Metanephros (tissue), 2 donors: Measurements from ENCODE around the gene APEX1. TPM values are rescaled to one million over a fixed set of nuclear protein-coding genes. Genes with fewer than 3 reads are reported as not detected.

Experiments used
- small RNA-seq: library from RNA; depleted of rRNA; stranded (forward); fragments of <200 nt; gene quantifications from one replicate; pipeline ENCODE3, GENCODE V24; 2014; ENCODE audit warnings: low replicate concordance
- total RNA-seq: library from RNA; depleted of rRNA; stranded (reverse); fragments of >200 nt; gene quantifications from one replicate; pipeline ENCODE4 v1.2.3, GENCODE V29; 2014

The APEX1 gene
- total RNA-seq, result 76.1 TPM

DNA sequence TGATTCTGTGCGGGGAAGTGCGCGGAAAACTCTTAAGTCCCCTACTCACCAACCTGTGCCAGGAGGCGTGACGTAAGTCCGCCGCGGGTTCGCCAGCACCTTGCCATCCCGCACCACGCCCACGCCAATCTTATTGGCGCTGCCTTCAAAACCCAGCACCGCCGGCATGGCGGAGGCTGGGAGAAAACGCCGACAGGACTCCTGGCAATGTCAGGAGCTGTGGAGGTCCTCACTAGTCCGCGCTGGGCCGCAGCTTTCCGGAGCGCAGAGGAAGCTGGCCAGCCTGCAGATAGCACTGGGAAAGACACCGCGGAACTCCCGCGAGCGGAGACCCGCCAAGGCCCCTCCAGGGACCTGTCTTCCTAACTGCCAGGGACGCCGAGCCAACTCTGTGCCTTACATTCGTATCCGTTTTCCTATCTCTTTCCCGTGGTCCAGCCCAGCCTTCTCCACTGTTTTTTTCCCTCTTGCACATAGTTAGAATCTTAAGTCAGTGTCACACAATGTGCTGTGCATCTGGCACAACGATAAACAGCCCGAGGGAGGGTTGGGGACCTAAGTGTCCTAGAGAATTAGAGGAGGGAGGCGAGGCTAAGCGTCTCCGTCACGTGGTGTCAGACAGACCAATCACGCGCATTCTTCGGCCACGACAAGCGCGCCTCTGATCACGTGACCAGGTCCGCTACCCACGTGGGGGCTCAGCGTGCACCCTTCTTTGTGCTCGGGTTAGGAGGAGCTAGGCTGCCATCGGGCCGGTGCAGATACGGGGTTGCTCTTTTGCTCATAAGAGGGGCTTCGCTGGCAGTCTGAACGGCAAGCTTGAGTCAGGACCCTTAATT, at the start of gene APEX1, which contains the start of gene OSGEP:
TSS of gene APEX1 (plus strand) at position 711 of the 839 bp plus-strand sequence. CDS start 420 bp downstream, outside the sequence.
TSS of gene OSGEP (minus strand) at position 297 of the 839 bp plus-strand sequence. CDS start at position 168, 129 bp downstream.

DNA sequence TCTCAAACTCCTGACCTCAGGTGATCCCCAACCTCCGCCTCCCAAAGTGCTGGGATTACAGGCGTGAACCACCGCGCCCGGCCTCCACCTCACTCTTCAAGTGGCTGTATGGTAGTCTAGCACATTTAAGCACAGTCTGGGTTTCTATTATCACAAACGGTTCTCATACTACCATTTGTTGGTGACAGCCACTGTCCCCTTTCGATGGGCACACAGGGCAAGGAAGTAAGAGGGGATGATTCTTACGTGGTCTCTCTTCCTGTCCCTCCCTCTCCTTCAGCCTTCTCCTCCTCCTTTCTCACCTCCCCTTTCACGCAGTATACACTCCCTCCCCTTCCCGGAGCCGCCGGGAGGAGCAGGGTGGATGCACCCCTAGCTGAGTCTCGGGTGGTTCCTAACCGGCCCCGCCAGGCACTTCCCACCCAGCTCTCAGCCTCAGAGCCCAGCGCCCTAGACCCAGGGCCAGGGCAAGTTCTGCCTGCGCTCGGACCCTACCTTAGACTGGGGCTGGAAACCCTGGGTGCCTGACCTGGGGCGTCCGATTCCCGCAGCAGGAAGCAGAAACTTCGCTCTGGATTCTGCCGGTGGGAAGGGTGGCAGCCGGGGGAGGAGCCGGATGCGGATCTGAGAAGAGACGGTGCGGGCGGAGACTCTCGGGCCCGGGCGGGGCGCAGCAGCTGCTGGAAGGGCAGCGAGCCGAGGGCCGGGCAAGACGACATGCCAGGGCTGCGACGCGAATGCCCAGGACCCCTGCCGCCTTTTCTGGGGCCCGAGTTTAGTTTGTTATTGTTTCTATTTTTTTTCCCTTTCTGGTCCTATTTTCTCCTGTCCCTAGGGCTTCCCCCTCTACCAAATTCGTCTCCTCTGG, 41.9 kb upstream of the APEX1 start, which contains the start of gene TEP1:
TSS of gene TEP1 (minus strand) at position 626 of the 868 bp plus-strand sequence. CDS start 5,062 bp downstream, outside the sequence.

DNA sequence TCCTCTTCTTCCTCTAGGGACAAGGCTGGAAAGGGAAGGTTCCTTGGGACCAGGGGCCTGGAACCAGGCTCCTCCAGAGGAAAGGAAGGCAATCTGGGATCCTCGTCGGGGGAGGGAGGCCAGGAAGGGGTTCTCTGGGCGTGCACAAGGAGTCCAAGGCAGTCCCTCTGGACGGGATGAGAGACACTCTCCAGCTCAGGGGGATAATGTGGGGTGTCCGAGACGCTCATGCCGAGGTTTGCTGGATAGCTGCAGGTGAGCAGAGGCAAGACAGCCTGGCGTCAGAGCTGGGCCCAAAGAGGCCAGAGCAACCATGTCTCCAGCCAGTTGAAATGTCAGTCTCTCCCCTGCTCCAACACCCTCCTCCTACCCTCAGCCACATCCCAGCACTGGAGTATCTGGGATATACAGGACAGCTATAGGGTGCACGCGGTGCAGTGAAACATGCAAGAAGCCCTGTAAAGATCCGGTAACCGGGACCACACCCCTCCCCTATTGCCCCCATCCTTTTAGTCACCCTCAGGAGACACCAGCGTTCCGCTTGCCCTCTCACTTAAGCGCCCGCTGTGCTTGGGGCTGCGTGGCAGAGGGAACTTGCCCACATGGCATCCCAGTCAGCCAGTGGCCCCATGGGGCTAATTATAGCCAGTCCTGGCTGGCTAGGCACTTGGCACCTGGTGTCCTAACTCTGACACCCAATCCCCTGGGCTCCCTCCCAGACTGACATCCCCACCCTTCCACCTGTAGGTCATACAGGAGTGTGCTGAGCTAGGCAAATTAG, 19.3 kb upstream of the APEX1 start, which contains the start of gene KLHL33:
TSS of gene KLHL33 (minus strand) at position 585 of the 781 bp plus-strand sequence. CDS start at position 230, 355 bp downstream.

DNA sequence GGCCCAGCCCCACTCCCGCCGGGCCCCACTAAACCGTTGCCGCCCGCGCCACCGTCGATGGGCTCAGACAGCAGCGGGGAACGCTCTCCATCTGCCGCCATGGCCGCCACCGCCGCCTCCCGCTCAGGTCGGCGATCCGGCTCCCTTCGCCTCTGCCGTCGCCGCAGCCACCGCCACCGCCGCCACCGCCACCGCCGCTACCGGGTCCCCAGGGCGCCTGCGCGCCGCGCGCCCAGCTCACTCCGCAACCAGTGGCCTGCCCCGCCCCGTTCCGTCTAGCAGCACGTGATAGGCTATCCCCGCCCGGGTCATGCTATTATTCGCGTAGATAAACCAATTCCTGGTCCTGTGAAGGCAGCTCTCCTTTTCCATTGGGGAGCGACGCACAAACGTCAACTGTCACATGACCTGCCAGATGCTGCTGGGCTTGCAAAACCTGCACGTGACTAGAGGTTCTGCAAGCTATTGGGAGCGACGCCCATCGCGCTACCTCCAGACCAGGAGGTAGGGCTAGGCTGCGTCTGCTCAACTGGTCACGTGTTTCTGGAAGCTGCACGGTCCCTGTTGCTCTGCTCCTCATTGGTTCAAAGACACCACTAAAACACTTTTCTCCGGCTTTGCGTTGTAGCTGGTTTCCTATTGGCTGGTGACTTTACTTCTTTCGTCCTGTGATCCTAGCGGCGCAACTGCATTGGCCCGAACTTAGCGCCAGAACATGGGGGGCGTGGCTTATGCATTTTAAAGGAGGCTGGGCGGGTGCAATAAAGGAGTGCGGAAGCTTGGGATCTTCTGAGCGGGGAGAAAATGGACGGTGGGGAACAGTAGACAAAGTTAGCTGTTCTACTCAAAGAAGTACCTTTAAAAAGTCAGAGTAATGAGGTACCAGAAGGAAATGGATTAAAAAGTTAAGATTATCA, 6.5 kb downstream of the APEX1 start, which contains the start of gene PIP4P1:
TSS of gene PIP4P1 (minus strand) at position 210 of the 917 bp plus-strand sequence. CDS start at position 101, 109 bp downstream.

DNA sequence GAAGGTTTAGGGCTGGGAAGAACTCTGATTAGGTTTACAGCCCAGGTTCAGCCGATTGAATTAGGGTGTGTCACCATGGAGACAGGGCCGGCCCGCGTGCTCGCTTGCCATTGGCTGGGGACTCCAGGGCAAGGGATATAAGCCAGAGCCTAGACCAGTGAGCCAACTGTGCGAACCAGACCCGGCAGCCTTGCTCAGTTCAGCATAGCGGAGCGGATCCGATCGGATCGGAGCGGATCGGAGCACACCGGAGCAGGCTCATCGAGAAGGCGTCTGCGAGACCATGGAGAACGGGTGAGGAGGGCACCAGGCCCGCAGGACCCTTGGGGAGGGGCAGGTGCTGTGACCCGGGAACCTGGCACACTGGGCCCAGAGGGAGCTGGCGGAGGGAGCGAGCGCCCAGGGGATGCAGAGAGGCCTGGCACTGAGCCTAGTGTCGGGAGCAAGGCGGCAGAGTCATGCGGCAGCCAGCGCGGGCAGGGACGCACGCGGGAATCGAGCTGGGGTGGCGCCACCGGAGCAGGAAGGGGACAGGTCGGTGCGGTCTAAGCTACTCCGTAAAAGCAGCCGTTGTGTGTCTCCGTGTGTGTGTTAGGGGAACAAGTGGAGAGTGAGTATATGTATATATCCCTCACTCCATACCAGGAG, 14.3 kb downstream of the APEX1 start, which contains the start of gene PNP:
TSS of gene PNP (plus strand) at position 165 of the 648 bp plus-strand sequence. CDS start at position 284, 119 bp downstream.

Small RNAs within 50 kb of the gene (small RNA-seq; reads per million reads assigned to genes)
- gene RNA5SP382, result not detected

Other genes with a start within 250 kb of the APEX1 start
- gene OR11H6, start 231.5 kb upstream of the APEX1 start, total RNA-seq, result not detected
- gene OR11H7, start 226.2 kb upstream of the APEX1 start, total RNA-seq, result not detected
- not detected for gene OR11H4, start 215.9 kb upstream of the APEX1 start, total RNA-seq
- gene TTC5, start 149.3 kb upstream of the APEX1 start, total RNA-seq, result 20.5 TPM
- gene CCNB1IP1, start 121.9 kb upstream of the APEX1 start, total RNA-seq, result 89.1 TPM
- 16.9 TPM for gene PARP2, start 111.6 kb upstream of the APEX1 start, total RNA-seq
- gene TEP1, start 41.7 kb upstream of the APEX1 start, total RNA-seq, result 14.9 TPM
- 1.5 TPM for gene KLHL33, start 19.1 kb upstream of the APEX1 start, total RNA-seq
- gene OSGEP, start 414 bp upstream of the APEX1 start, total RNA-seq, result 48.1 TPM
- gene PIP4P1, start 6.2 kb downstream of the APEX1 start, total RNA-seq, result 26.3 TPM
- 71.3 TPM for gene PNP, start 14.2 kb downstream of the APEX1 start, total RNA-seq
- not detected for gene RNASE10, start 50.3 kb downstream of the APEX1 start, total RNA-seq
- not detected for gene RNASE9, start 105.8 kb downstream of the APEX1 start, total RNA-seq
- not detected for gene RNASE11, start 132.8 kb downstream of the APEX1 start, total RNA-seq
- gene RNASE12, start 136.2 kb downstream of the APEX1 start, total RNA-seq, result not detected
- gene OR6S1, start 186.5 kb downstream of the APEX1 start, total RNA-seq, result not detected
- 13.5 TPM for gene RNASE4, start 229.3 kb downstream of the APEX1 start, total RNA-seq
- 5.1 TPM for gene ANG, start 233.5 kb downstream of the APEX1 start, total RNA-seq